Epithelial cell of esophagus (primary cell): ENCODE results near the gene NR5A2.

Experiments
- DNase-seq: peaks from one replicate; pipeline ENCODE4 v3.0.0; 2010; ENCODE audit warnings: low read depth
- H3K4me3 ChIP-seq: 2 replicates; pipeline ENCODE4 v1.5.1; 2011; ENCODE audit warnings: mild to moderate bottlenecking, low read length, control low read depth
- TF ChIP-seq, protein P1 (sequence below): IDR thresholded peaks from 2 replicates; pipeline ENCODE4 v1.5.1; 2011; ENCODE audit warnings: low read depth, mild to moderate bottlenecking, low read length, control low read depth, inconsistent platforms; ENCODE audit not compliant: insufficient read depth; ENCODE audit errors: missing control alignments

NR5A2 gene

GRCh38 chr1:200116324-200116723 lies 88.8 kb downstream of the NR5A2 start:
- TF ChIP-seq, protein P1, sequence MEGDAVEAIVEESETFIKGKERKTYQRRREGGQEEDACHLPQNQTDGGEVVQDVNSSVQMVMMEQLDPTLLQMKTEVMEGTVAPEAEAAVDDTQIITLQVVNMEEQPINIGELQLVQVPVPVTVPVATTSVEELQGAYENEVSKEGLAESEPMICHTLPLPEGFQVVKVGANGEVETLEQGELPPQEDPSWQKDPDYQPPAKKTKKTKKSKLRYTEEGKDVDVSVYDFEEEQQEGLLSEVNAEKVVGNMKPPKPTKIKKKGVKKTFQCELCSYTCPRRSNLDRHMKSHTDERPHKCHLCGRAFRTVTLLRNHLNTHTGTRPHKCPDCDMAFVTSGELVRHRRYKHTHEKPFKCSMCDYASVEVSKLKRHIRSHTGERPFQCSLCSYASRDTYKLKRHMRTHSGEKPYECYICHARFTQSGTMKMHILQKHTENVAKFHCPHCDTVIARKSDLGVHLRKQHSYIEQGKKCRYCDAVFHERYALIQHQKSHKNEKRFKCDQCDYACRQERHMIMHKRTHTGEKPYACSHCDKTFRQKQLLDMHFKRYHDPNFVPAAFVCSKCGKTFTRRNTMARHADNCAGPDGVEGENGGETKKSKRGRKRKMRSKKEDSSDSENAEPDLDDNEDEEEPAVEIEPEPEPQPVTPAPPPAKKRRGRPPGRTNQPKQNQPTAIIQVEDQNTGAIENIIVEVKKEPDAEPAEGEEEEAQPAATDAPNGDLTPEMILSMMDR = no peak
- no peak overlapping the region for H3K4me3 ChIP-seq
- no peak for DNase-seq

GRCh38 chr1:200118779-200119505 lies 91.4 kb downstream of the NR5A2 start:
- no peak for DNase-seq
- H3K4me3 ChIP-seq = no peak overlapping the region
- TF ChIP-seq, protein P1 = no peak

DNA sequence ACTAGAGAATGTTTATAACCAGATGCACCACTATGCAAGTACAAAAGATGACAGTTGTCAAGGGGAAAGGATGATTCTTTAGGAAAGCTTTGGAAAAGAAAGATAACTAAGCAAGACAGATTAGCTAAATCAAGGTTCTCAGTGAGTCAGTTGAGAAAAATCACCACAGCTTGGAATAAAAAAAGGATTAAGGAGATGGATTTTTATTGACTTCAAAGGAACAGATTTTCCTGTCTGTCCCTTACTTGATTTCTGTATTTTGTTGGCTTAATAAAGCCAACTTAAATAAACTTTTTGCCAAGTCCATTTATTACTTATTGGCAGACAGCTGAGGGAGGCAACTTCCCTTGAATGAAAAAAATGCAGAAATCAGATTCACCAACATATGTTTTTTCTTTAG lies 93.9 kb downstream of the NR5A2 start:
- TF ChIP-seq, protein P1 = no peak
- no peak overlapping the region for H3K4me3 ChIP-seq
- no peak for DNase-seq

DNA sequence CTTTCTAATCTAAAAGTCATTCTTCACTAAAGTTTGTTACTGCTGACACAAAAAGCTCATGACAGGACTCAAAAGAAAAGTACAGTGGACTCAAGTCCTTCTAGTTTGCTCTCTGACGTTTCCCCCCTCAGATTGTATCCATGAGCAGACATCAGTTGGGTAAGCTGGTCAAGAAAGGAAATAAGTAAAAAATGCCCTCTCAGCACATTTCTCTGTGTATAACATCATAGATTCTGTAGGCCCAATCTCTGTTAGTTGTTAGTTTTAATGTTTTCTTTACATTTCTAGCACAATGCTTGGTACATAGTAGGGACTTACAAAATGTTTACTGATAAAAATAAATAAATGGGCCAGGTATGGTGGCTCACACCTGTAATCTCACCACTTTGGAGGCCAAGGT lies 96.8 kb downstream of the NR5A2 start:
- DNase-seq = no peak
- H3K4me3 ChIP-seq = no peak overlapping the region
- TF ChIP-seq, protein P1 = no peak

- DNase-seq = no peak
- TF ChIP-seq, protein P1 = no peak
- H3K4me3 ChIP-seq = no peak overlapping the region
Measured at GRCh38 chr1:200128081-200128480, 100.6 kb downstream of the NR5A2 start.

DNA sequence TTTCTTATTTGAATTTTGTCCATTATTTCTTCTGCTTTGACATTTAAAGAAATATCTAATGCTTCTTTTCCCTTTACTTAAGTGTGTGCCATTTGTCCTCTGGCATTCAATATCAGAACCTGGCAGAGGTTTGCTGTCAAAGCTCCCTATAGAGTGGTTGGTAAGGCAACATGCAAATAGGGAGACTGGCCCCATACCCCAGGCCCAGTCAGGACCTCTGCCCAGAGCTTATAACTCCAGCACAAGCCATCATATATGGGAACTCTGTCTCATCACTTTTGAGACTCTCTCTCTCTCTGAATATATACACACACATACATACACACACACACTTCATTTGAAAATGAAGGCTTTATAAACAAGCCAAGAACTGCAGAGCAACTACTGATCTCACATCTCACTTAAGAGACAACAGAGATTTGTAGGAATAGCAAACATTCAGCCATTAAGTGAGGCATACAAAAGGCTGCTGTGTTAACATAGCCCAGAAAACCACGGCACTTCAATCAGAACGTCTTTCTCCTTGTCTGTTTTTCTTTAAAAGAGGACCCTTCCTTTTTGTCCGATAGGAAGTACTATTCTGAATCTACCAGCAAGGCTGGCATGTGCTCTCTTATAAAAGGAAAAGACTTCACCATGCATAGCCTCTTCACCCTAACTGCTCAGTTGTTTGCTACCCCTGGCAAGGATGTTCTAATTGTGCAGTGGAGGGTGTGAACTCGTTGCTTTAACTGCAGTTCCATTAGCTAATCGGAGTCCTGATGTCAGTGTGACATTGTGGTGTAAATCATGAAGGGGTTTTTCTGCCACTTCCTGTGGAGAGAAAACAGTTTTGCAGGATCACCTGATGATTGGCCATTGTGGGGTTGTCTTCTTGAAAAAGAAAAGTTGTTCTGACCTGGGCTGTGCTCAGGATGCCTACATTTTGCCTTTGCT lies 101.7 kb downstream of the NR5A2 start:
- H3K4me3 ChIP-seq = no peak overlapping the region
- no peak for DNase-seq

More for the DNA sequence above, 101.7 kb downstream of the NR5A2 start:
- TF ChIP-seq, protein P1 = no peak
